GM06990 (cell line): ENCODE results near the gene CRISPLD2.

Source experiments
- DNase-seq: peaks from one replicate; pipeline ENCODE4 v3.0.0-alpha.2; 2011; ENCODE audit not compliant: insufficient read length; ENCODE audit errors: extremely low read depth
- H3K27me3 ChIP-seq: replicated peaks from 2 replicates; pipeline ENCODE4 v1.6.0; 2011; ENCODE audit warnings: low read length; ENCODE audit not compliant: control insufficient read depth, insufficient read depth
- H3K36me3 ChIP-seq: 2 replicates; pipeline ENCODE4 v1.5.1; 2011; ENCODE audit warnings: low read length; ENCODE audit not compliant: control insufficient read depth, insufficient read depth
- H3K4me3 ChIP-seq: replicated peaks from 2 replicates; pipeline ENCODE4 v1.5.1; 2011; ENCODE audit warnings: low read depth, mild to moderate bottlenecking, control low read depth, low read length
- TF ChIP-seq, protein P1 (sequence below): IDR thresholded peaks from 2 replicates; pipeline ENCODE4 v1.5.1; 2011; ENCODE audit warnings: low read length, control low read depth, mild to moderate bottlenecking, inconsistent platforms; ENCODE audit not compliant: insufficient read depth, poor library complexity, severe bottlenecking

Gene CRISPLD2

DNA sequence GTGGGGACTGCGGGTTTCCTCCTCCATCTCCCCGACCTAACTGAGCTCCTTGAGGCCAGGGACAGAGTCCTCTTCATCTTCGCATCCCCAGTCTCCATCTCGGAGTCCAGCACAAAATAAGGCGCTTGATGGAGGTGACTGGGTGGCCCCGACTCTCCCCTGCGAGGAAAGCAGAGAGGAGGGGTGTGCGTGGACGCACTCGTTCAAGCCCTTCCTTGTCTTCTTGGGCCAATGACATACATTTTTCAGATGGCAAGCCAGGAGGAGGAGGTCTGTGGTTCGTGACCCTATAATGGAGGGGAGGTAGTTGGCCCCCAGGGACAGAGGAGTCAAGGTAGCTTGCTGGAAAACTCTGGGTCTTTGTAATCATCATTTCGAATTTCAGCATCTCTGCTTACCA, 17.2 kb downstream of the CRISPLD2 start:
- no peaks in the 10 kb centered on the region for H3K36me3 ChIP-seq
- TF ChIP-seq, protein P1, sequence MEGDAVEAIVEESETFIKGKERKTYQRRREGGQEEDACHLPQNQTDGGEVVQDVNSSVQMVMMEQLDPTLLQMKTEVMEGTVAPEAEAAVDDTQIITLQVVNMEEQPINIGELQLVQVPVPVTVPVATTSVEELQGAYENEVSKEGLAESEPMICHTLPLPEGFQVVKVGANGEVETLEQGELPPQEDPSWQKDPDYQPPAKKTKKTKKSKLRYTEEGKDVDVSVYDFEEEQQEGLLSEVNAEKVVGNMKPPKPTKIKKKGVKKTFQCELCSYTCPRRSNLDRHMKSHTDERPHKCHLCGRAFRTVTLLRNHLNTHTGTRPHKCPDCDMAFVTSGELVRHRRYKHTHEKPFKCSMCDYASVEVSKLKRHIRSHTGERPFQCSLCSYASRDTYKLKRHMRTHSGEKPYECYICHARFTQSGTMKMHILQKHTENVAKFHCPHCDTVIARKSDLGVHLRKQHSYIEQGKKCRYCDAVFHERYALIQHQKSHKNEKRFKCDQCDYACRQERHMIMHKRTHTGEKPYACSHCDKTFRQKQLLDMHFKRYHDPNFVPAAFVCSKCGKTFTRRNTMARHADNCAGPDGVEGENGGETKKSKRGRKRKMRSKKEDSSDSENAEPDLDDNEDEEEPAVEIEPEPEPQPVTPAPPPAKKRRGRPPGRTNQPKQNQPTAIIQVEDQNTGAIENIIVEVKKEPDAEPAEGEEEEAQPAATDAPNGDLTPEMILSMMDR: no peak
- no peak for DNase-seq
- peaks cover 3% of the 10 kb centered on the region for H3K27me3 ChIP-seq
- no peak overlapping the region for H3K4me3 ChIP-seq

- DNase-seq: no peak
- peaks cover 3% of the 10 kb centered on the region for H3K27me3 ChIP-seq
- TF ChIP-seq, protein P1: no peak
- H3K4me3 ChIP-seq: no peak overlapping the region
- H3K36me3 ChIP-seq: no peaks in the 10 kb centered on the region
Measured at GRCh38 chr16:84838383-84838948, 18.7 kb downstream of the CRISPLD2 start.

DNA sequence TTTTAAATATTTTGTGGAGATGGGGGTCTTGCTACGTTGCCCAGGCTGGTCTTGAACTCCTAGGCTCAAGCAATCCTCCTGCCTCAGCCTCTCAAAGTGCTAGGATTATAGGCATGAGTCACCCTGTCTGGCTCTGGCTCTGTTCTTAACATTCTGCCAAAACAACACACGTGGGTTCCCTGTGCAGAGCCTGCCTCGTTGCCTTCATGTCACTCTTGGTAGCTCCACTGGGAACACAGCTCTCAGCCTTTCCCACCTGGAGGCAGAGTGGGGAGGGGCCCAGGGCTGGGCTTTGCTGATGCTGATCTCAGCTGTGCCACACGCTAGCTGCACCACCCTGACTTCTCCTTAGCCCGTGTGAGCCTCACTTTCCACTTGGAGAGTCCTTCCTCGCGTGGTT, 19.3 kb downstream of the CRISPLD2 start:
- Histone ChIP-seq H3K27me3 (peaks cover 3% of the 10 kb centered on the region), H3K36me3 (no peaks in the 10 kb centered on the region), H3K4me3 (no peak overlapping the region)
- no peak for DNase-seq
- TF ChIP-seq, protein P1: no peak

GRCh38 chr16:84839956-84840355, 20.2 kb downstream of the CRISPLD2 start:
- Histone ChIP-seq H3K4me3 (no peak overlapping the region), H3K27me3 (peaks cover 3% of the 10 kb centered on the region), H3K36me3 (no peaks in the 10 kb centered on the region)
- TF ChIP-seq, protein P1: no peak
- DNase-seq: no peak

GRCh38 chr16:84840687-84841627, 21.2 kb downstream of the CRISPLD2 start:
- Histone ChIP-seq H3K4me3 (no peak overlapping the region), H3K36me3 (no peaks in the 10 kb centered on the region), H3K27me3 (peaks cover 4% of the 10 kb centered on the region)
- TF ChIP-seq, protein P1: no peak
- no peak for DNase-seq
